ENCODE data around the gene GADL1. TPM values are rescaled to one million over a fixed set of nuclear protein-coding genes. Genes with fewer than 3 reads are reported as not detected.

GADL1 gene
- total RNA-seq, 1 donor: under 0.01 TPM

DNA sequence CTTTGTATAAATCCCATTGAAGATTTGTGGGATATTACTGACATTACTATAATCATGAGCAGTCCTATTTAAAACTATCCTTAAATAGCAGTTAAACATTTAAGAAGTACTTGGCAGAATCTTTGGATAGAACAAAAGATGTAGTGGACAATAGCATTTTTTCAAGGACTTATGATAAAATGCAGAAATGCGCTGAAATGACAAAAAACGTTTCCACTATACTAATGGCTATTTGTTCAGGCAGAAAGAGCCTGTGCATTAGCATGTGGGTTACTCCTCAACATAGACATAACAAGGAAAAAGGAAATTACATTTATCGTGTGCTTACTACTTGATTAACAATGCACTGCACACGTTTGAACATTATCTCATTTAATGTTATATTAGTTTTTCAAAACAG lies 80.7 kb downstream of the GADL1 start:
- no peak for DNase-seq (ENCODE audit: low read depth in 2 of 3, low spot score in 2 of 3)

- DNase-seq (ENCODE audit: low read depth in 2 of 3, low spot score in 2 of 3): no peak
Measured at GRCh38 chr3:30811151-30811795, 83.2 kb downstream of the GADL1 start.

DNA sequence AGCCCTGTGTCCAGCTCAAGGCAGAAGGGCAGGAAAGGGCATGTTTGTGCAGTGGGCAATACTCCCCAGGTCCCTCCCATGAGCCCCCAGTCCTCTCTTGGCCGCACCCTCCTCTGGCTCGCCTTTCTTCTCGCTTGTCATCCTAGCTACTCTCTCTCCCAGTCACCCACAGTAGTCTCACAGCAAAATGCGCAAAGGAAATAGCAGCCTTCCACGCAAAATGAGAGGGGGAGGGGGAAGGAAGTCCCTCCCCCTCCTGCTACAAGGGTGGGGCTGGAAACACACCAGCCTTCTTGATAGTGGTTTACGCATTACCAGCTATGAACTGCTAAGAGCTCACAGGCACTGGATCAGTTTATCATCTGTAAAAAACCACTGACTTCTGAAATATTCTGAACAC lies 83.8 kb downstream of the GADL1 start:
- DNase-seq (ENCODE audit: low read depth in 2 of 3, low spot score in 2 of 3): no peak

DNA sequence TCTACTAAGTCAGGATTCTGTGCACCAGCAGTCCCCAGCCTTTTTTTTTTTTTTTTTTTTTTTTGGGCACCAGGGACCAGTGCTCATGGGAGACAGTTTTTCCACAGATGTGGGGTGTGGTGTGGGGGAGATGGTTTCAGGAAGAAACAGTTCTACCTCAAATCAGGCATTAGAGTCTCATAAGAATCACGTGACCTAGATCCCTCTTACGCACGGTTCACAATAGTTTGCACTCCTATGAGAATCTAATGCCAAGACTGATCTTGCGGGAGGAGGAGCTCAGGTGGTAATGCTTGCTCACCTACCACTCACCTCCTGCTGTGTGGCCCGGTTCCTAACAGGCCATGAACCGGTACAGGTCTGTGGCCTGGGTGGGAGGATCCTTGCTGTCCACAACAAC lies 88.8 kb downstream of the GADL1 start:
- no peak for DNase-seq (ENCODE audit: low read depth in 2 of 3, low spot score in 2 of 3)

- DNase-seq (ENCODE audit: low read depth in 2 of 3, low spot score in 2 of 3): no peak
Measured at GRCh38 chr3:30804984-30805383, 89.5 kb downstream of the GADL1 start.

GRCh38 chr3:30795176-30795575 lies 99.3 kb downstream of the GADL1 start:
- no peak for DNase-seq (ENCODE audit: low read depth in 2 of 3, low spot score in 2 of 3)

- no peak for DNase-seq (ENCODE audit: low read depth in 2 of 3, low spot score in 2 of 3)
Measured at GRCh38 chr3:30793740-30794139, 100.7 kb downstream of the GADL1 start.

DNA sequence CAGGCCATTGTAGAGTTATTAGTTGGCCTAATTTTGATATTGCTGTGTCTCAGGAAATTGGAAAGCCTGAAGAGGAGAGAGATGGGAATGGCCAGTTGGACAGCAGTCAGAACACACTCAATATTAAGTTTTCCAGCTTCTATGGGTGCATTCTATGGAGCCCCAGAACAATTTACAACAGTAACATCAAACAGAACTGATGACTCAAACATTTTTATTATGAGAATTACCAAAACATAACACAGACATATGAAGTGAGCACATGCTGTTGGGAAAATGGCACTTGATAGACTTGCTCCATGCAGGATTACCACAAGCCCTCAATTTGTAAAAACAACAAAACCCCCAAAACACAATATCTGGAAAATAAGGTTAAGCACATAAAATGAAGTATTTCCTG lies 104.3 kb downstream of the GADL1 start:
- DNase-seq (ENCODE audit: low read depth in 2 of 3, low spot score in 2 of 3): no peak

DNA sequence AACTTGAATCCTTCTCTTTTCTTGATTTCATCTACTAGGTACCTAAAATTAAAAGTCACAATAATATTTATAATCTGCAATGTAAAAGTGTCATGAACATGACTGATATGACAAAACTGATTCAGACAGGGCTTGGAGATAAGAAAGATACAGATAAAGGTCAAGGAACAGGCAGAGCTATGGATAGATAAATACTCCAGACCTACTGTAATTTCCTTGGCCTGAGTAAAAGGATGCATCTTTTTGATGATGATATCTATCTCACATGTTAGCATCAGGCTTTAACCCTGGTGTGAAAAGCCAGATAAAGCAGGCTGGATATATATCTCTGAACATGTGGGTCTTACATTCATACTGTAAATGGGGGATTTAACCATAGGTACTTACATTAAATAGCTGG lies 108.1 kb downstream of the GADL1 start:
- no peak for DNase-seq (ENCODE audit: low read depth in 2 of 3, low spot score in 2 of 3)

GRCh38 chr3:30779686-30780287 lies 114.7 kb downstream of the GADL1 start:
- peak in 1 of 3 donors; percentile 4 for DNase-seq (ENCODE audit: low read depth in 2 of 3, low spot score in 2 of 3)

GRCh38 chr3:30778933-30779332 lies 115.5 kb downstream of the GADL1 start:
- no peak for DNase-seq (ENCODE audit: low read depth in 2 of 3, low spot score in 2 of 3)

GRCh38 chr3:30777426-30778113 lies 116.9 kb downstream of the GADL1 start:
- DNase-seq (ENCODE audit: low read depth in 2 of 3, low spot score in 2 of 3): no peak

DNA sequence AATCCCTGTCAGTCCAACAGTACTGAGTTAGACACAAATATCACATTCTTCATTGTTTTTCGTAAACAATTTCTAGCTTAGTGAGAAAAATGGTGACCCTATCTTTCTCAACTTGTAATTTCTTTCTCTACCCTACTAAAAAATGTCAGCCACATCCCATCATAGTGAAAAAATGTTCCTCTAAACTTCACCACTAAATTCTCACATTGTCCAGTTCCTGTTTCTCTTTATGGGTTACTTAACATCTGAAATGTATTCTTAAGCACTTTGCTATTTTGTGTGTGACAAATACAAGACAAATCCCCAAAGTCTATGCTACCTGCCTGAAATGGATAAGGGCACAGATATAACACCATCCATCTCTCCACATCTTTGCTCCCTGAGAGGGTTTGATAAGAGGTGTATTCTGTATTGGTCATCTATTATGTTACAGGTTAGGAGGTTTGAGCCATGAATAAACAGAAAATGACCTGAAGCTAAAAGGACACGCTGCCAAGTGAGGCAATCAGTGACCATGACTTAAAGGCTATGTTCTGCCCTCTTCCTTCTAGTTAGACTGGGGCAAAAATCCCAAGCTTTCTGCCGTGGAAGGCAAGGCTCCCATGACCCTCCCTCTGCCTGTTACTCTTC lies 118.2 kb downstream of the GADL1 start:
- no peak for DNase-seq (ENCODE audit: low read depth in 2 of 3, low spot score in 2 of 3)

DNA sequence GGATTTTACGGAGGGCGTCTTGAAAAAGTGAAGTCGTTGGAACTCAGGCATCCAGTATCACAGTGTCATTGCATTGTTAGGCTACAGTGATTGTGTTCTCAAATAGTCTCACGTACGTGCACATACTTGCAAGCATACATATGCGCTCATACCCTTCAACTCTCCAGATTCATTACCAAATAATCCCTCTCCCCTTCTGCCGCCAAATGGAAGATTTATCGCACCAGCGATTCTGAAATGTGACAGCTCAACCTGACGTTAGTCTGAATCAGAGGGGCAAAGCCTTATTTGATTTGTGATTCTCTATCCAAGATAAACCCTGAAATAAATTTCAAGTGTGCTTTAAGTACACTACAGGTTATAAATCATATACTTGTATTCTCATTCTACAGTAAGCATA lies 119.4 kb downstream of the GADL1 start:
- no peak for DNase-seq (ENCODE audit: low read depth in 2 of 3, low spot score in 2 of 3)

GRCh38 chr3:30774062-30774461 lies 120.4 kb downstream of the GADL1 start:
- DNase-seq (ENCODE audit: low read depth in 2 of 3, low spot score in 2 of 3): no peak

GRCh38 chr3:30770387-30770786 lies 124.1 kb downstream of the GADL1 start:
- DNase-seq (ENCODE audit: low read depth in 2 of 3, low spot score in 2 of 3): no peak

GRCh38 chr3:30768703-30769550 lies 125.5 kb downstream of the GADL1 start:
- peak; percentile 23 to 79 (median 61) for DNase-seq (ENCODE audit: low read depth in 2 of 3, low spot score in 2 of 3)

- no peak for DNase-seq (ENCODE audit: low read depth in 2 of 3, low spot score in 2 of 3)
Measured at GRCh38 chr3:30768046-30768445, 126.4 kb downstream of the GADL1 start.

GRCh38 chr3:30766522-30766921 lies 127.9 kb downstream of the GADL1 start:
- DNase-seq (ENCODE audit: low read depth in 2 of 3, low spot score in 2 of 3): no peak

DNA sequence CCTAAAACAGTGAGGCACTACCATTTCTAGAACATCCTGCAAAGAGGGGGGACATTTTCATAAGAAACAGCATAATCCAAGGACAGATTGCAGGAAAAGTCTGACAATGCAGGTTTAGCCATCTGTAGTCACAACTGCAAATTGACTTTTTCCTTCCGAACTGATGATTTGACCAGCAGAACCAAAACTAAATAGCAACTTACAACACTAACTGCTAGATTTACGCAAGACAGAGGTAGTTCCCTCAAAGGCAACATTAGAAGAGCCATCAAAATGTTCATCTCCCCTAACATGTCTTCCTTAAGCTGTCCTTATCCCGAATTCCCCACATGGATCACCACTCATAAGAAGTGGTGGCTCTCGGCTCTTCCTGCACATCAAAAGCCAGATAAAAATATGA lies 129.6 kb downstream of the GADL1 start:
- no peak for DNase-seq (ENCODE audit: low read depth in 2 of 3, low spot score in 2 of 3)

GRCh38 chr3:30764281-30764680 lies 130.2 kb downstream of the GADL1 start:
- DNase-seq (ENCODE audit: low read depth in 2 of 3, low spot score in 2 of 3): no peak
